ENCODE results near the gene ATP11B. TPM values are rescaled to one million over a fixed set of nuclear protein-coding genes. Genes with fewer than 3 reads are reported as not detected.

Gene ATP11B
- total and polyA plus RNA-seq, 2 of the 8 experiments (the other 6 are each of a cell fraction or from before 2014, with no cell fraction given) = 5.1 to 26.5 TPM

- TF ChIP-seq, protein P1, sequence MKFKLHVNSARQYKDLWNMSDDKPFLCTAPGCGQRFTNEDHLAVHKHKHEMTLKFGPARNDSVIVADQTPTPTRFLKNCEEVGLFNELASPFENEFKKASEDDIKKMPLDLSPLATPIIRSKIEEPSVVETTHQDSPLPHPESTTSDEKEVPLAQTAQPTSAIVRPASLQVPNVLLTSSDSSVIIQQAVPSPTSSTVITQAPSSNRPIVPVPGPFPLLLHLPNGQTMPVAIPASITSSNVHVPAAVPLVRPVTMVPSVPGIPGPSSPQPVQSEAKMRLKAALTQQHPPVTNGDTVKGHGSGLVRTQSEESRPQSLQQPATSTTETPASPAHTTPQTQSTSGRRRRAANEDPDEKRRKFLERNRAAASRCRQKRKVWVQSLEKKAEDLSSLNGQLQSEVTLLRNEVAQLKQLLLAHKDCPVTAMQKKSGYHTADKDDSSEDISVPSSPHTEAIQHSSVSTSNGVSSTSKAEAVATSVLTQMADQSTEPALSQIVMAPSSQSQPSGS (IDR thresholded peaks at IDR 0.05; ENCODE audit: low read length) = no peak
- TF ChIP-seq HDAC2 (IDR thresholded peaks at IDR 0.05; ENCODE audit: borderline replicate concordance in 1 of 2, low read depth in 2 of 2, low read length in 2 of 2) = no peak
These were observed 110.9 kb downstream of the ATP11B start (continued) for GRCh38 chr3:182904164-182904563.

Measured in H1 (cell line).